ENCODE data around the gene MEAF6.
A peak's percentile ranks its signal among the peaks of the same experiment; 100 is the strongest.

MEAF6 gene

GRCh38 chr1:37476087-37476452 is 38.5 kb downstream of the MEAF6 start:
- H3K4me3 ChIP-seq (ENCODE audit: low read length), result peak overlapping the region; percentile 93
- no peak for TF ChIP-seq ZNF274 (IDR thresholded peaks at IDR 0.05; ENCODE audit: low read depth, low read length)

DNA sequence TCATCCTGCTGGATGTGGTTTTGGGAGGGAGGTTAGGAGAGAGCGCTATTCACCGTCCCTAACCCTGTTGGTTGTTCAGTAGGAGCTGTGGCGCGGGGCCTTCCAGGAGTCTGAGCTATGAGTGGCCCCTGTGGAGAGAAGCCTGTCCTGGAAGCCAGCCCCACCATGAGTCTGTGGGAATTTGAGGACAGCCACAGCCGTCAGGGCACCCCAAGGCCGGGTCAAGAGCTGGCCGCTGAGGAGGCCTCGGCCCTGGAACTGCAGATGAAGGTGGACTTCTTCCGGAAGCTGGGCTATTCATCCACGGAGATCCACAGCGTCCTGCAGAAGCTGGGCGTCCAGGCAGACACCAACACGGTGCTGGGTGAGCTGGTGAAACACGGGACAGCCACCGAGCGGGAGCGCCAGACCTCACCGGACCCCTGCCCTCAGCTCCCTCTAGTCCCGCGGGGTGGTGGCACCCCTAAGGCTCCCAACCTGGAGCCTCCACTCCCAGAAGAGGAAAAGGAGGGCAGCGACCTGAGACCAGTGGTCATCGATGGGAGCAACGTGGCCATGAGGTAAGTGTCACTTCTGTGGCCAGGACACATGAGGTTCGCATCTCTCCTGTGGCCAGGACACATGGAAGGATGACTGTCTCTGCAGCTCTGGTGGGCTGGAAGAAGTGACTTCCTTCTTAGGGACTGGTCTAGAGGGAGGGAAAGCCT is 39.0 kb downstream of the MEAF6 start:
- TF ChIP-seq ZNF274 (IDR thresholded peaks at IDR 0.05; ENCODE audit: low read depth, low read length), result no peak
- H3K4me3 ChIP-seq (ENCODE audit: low read length), result peak overlapping the region; percentile 93

GRCh38 chr1:37474697-37475379 is 39.7 kb downstream of the MEAF6 start:
- TF ChIP-seq ZNF274 (IDR thresholded peaks at IDR 0.05; ENCODE audit: low read depth, low read length), result no peak
- peak overlapping the region; percentile 93 for H3K4me3 ChIP-seq (ENCODE audit: low read length)

- peak within 1 kb of the TSS; percentile 93 for H3K4me3 ChIP-seq (ENCODE audit: low read length)
- TF ChIP-seq ZNF274 (IDR thresholded peaks at IDR 0.05; ENCODE audit: low read depth, low read length), result no peak
Measured at GRCh38 chr1:37474046-37474696, 40.4 kb downstream of the MEAF6 start, which contains the start of gene ZC3H12A. Gene ZC3H12A (plus strand): TSS chr1:37474580. CDS start chr1:37475497, 917 bp downstream.

- peak overlapping the region; percentile 58; the same call in 1 of the 2 replicates for H3K4me3 ChIP-seq (ENCODE audit: low read length)
- no peak for TF ChIP-seq ZNF274 (IDR thresholded peaks at IDR 0.05; ENCODE audit: low read depth, low read length)
Measured at GRCh38 chr1:37473431-37474045, 41.0 kb downstream of the MEAF6 start.

DNA sequence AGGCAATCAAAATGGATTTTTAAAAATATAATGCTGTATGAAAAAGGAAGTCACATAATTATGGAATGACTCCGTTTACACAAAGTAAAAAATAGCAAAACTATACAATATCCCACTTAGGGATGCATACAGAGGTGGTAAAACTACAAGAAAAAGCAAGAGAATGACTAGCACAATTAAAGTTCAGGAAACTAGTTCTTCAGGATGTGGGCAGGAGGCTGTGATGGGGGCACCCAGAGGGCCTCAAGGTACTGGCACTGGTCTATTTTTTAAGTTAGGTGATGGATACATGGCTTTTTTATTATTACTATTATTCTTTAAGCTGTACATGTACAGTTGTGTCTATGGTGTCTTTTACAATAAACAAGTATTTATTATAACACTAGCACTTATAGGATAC is 41.6 kb downstream of the MEAF6 start:
- TF ChIP-seq ZNF274 (IDR thresholded peaks at IDR 0.05; ENCODE audit: low read depth, low read length), result no peak
- H3K4me3 ChIP-seq (ENCODE audit: low read length), result no peak overlapping the region

DNA sequence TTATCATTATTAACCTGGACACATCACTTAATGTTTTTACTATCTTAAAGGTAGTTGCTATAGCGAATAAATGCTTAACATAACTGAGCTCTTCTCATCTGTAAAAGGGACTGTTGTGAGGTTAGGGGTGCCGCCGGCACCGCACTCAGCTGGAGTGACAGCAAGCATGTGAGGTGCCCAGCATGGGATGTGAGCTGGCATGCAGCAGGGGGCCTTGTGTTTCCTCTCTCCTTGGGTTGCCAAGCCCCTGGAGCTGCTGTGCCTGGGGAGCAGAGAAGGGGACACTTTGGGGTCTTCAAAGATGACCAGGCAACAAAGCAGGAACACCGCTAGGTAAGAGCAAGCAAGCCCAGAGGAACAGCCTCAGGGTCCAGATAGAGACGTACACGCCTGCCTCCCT is 42.3 kb downstream of the MEAF6 start:
- no peak for TF ChIP-seq ZNF274 (IDR thresholded peaks at IDR 0.05; ENCODE audit: low read depth, low read length)
- H3K4me3 ChIP-seq (ENCODE audit: low read length), result no peak overlapping the region

DNA sequence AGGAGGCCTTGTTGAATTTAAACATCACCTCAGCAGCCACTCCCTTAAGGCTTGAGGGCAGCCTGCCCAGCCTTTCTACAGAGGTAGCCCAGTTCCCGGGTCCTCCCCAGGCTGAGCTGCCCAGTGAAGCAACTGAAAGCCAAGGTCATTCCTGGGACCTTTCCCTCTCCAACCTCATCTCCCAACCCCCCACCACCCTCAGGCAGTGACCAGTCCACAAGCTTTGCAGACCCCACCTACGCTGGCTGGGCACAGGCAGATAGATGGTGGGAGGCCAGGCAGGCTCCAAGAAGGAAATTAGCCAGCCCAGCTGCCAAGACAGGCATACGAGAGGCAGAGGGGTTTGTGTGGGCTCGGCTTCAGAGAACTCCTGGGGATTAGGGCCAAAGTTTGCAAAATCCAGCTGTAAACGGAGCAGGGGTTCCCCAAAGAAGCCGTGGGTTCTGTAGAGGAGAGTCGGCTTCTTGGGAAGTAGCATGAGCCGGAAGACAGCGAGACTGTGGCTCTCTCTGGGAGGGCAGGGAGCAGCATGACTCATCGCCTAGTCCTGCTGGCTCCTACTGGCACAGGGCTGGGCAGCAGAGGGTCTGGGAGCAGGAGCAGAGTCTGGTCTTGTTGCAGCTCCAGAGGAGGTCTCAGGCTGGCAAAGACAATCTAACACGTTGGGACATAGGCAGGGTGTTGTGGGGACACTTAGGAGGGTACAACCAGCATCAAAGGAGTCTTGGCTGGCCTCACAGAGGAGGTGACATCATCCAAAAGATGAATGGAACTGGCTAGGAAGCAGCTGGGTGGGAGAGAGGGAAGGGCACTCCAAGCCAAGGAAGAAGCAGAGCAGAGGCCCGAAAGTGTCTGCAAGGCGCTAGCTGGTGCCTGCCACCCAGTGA is 43.0 kb downstream of the MEAF6 start:
- no peak overlapping the region for H3K4me3 ChIP-seq (ENCODE audit: low read length)
- TF ChIP-seq ZNF274 (IDR thresholded peaks at IDR 0.05; ENCODE audit: low read depth, low read length), result no peak

GRCh38 chr1:37469386-37469785 is 45.2 kb downstream of the MEAF6 start:
- TF ChIP-seq ZNF274 (IDR thresholded peaks at IDR 0.05; ENCODE audit: low read depth, low read length), result no peak
- no peak overlapping the region for H3K4me3 ChIP-seq (ENCODE audit: low read length)

- no peak overlapping the region for H3K4me3 ChIP-seq (ENCODE audit: low read length)
- no peak for TF ChIP-seq ZNF274 (IDR thresholded peaks at IDR 0.05; ENCODE audit: low read depth, low read length)
Measured at GRCh38 chr1:37468037-37468436, 46.5 kb downstream of the MEAF6 start.

DNA sequence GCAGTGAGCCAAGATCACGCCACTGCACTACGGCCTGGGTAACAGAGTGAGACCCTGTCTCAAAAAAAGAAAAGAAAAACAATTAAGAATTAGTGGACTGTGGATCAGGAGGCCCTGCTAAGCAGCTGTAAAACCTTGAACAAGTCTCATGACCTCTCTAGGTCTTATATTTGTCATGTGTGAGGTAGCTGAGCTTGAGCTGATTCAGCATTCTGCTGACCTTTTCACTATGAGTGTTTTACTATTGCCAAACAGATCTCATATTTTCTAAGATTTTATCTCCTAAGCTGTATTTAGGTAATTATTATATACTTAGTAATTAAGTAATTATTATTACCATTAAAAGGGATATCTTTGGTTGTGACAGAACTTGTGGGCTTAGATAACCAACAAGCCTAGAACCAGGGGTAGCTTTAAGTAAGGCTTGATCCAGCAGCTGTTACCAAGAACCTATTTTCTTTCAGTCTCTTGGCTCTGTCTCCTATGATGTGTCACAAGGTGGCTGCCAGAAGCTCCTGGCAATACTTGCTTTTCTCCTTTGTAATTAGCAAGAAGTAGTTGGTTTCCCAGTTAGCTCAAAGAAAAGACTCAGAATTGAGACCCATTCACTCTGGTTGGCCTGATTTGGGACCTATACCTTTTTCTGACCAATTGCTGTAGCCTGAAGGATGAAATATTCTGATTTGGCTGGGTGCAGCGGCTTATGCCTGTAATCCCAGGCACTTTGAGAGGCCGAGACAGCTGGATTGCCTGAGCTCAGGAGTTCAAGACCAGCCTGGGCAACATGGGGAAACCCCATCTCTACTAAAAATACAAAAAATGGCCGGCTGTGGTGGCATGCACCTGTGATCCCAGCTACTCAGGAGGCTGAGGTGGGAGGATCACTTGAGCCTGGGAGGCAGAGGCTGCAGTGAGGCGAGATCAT is 48.7 kb downstream of the MEAF6 start:
- H3K4me3 ChIP-seq (ENCODE audit: low read length), result no peak overlapping the region
- TF ChIP-seq ZNF274 (IDR thresholded peaks at IDR 0.05; ENCODE audit: low read depth, low read length), result no peak

- H3K4me3 ChIP-seq (ENCODE audit: low read length), result no peak overlapping the region
- no peak for TF ChIP-seq ZNF274 (IDR thresholded peaks at IDR 0.05; ENCODE audit: low read depth, low read length)
Measured at GRCh38 chr1:37464443-37464842, 50.1 kb downstream of the MEAF6 start.
